Calu3 (cell line): ENCODE results near the gene TMPRSS5. TPM values are rescaled to one million over a fixed set of nuclear protein-coding genes. Genes with fewer than 3 reads are reported as not detected.
A peak's percentile ranks its signal among the peaks of the same experiment; 100 is the strongest.

Experiments used
- Bru-seq: library from RNA; stranded (reverse); fragments of 400-500 nt; gene quantifications from one replicate; lab custom pipeline; 2021; lab: Mats Ljungman, UMichigan
- BruChase-seq, 2 experiments: library from RNA; stranded (reverse); fragments of 400-500 nt; gene quantifications; one replicate each; lab custom pipeline; 2021; lab: Mats Ljungman, UMichigan
- BruUV-seq: library from RNA; stranded (reverse); fragments of 400-500 nt; replicated peaks from 2 replicates; lab custom pipeline; 2021; lab: Mats Ljungman, UMichigan
- CTCF ChIA-PET: fragments of 300-600 bp; sonication (Branson Sonifier 250); formaldehyde crosslinking; loops from one replicate; lab custom pipeline; 2022; ENCODE audit warnings: antibody characterized with exemption; lab: Charles Lee
- DNase-seq: peaks from one replicate; pipeline ENCODE4 v3.0.0; 2022
- H3K27ac Mint-ChIP-seq: one replicate; pipeline ENCODE4 v1.8.0; 2022; ENCODE audit warnings: mixed read lengths; ENCODE audit not compliant: unreplicated experiment
- H3K27me3 Mint-ChIP-seq: one replicate; pipeline ENCODE4 v1.8.0; 2022; ENCODE audit warnings: mixed read lengths; ENCODE audit not compliant: unreplicated experiment
- H3K36me3 Mint-ChIP-seq: one replicate; pipeline ENCODE4 v1.8.0; 2022; ENCODE audit warnings: mild to moderate bottlenecking, moderate library complexity, mixed read lengths; ENCODE audit not compliant: insufficient read depth, unreplicated experiment
- H3K4me1 Mint-ChIP-seq: one replicate; pipeline ENCODE4 v1.8.0; 2022; ENCODE audit warnings: mild to moderate bottlenecking, low read depth, mixed read lengths; ENCODE audit not compliant: unreplicated experiment
- H3K4me3 Mint-ChIP-seq: one replicate; pipeline ENCODE4 v1.8.0; 2022; ENCODE audit warnings: mild to moderate bottlenecking, low read depth, moderate library complexity, mixed read lengths; ENCODE audit not compliant: unreplicated experiment
- H3K9me3 Mint-ChIP-seq: one replicate; pipeline ENCODE4 v1.8.0; 2022; ENCODE audit warnings: low read depth, mixed read lengths; ENCODE audit not compliant: unreplicated experiment
- CTCF ChIP-seq: fragments of 200-600 bp; IDR thresholded peaks from one replicate; pipeline ENCODE4 v1.8.0; 2022; ENCODE audit warnings: antibody characterized with exemption; ENCODE audit not compliant: unreplicated experiment
- intact Hi-C: fragments of 100-400 bp; cut with micrococcal nuclease; formaldehyde crosslinking; loops from one replicate; pipeline ENCODE4 v1.10.0; 2022; ENCODE audit not compliant: unreplicated experiment
- long read RNA-seq: library from polyadenylated mRNA; stranded (forward); transcript quantifications from one replicate; pipeline ENCODE4 v2.0.0, GENCODE V29; 2022
- total RNA-seq: library from RNA; stranded (reverse); gene quantifications from 2 replicates; pipeline ENCODE4 v1.2.3, GENCODE V29; 2022

TMPRSS5 gene
- total RNA-seq (7.4 and 9.6 TPM in 2 replicates), Bru-seq, nascent RNA (percentile 59 among the genes with signal in this experiment), BruChase-seq, experiment 1, labeled RNA remaining after a 6-hour chase (percentile 66 among the genes with signal in this experiment), BruChase-seq, experiment 2, labeled RNA remaining after a 2-hour chase (percentile 79 among the genes with signal in this experiment)
- long read RNA-seq, partial matches to known transcripts = 2 of 6 reads
- long read RNA-seq, other reads (novel, unspliced or antisense) = 4 of 6 reads

- BruUV-seq = no TSS peak
- H3K4me3 Mint-ChIP-seq = peak within 1 kb of the TSS; percentile 64
- peak within 1 kb of the TSS; percentile 68 for H3K27ac Mint-ChIP-seq
- no peaks in the 10 kb centered on the region for H3K36me3 Mint-ChIP-seq
- no peak for TF ChIP-seq CTCF
- no peaks in the 10 kb centered on the region for H3K27me3 Mint-ChIP-seq
- intact Hi-C loops = no loop called here
- peaks cover 31% of the 10 kb centered on the region for H3K4me1 Mint-ChIP-seq
- peak; percentile 65 for DNase-seq
- H3K9me3 Mint-ChIP-seq = peaks cover 7% of the 10 kb centered on the region
- CTCF ChIA-PET = interaction anchor here (1.4 kb wide), 2 partner anchors 16 to 24 kb away, joined by 4 to 6 read pairs; no protein-coding TSS in a partner anchor
These were observed at the start of gene TMPRSS5 for GRCh38 chr11:113705871-113706655. TMPRSS5 (minus strand) TSS chr11:113706308; CDS start chr11:113706224, 84 bp downstream.

GRCh38 chr11:113752932-113753331 is 46.8 kb upstream of the TMPRSS5 start:
- intact Hi-C loops = no loop called here
- peaks cover 6% of the 10 kb centered on the region for H3K36me3 Mint-ChIP-seq
- no peak for DNase-seq
- H3K27ac Mint-ChIP-seq = no peak overlapping the region
- H3K4me3 Mint-ChIP-seq = no peak overlapping the region
- H3K9me3 Mint-ChIP-seq = no peaks in the 10 kb centered on the region
- no peaks in the 10 kb centered on the region for H3K27me3 Mint-ChIP-seq
- CTCF ChIA-PET = no interaction called here
- TF ChIP-seq CTCF = no peak
- no peaks in the 10 kb centered on the region for H3K4me1 Mint-ChIP-seq
- no TSS peak for BruUV-seq

GRCh38 chr11:113736323-113736722 is 30.2 kb upstream of the TMPRSS5 start:
- Mint-ChIP-seq H3K9me3 (no peaks in the 10 kb centered on the region), H3K36me3 (peaks cover 10% of the 10 kb centered on the region), H3K4me3 (no peak overlapping the region), H3K27ac (no peak overlapping the region), H3K4me1 (no peaks in the 10 kb centered on the region), H3K27me3 (no peaks in the 10 kb centered on the region)
- no peak for DNase-seq
- CTCF ChIA-PET = no interaction called here
- no peak for TF ChIP-seq CTCF
- intact Hi-C loops = no loop called here
- BruUV-seq = no TSS peak

- no peak for DNase-seq
- Mint-ChIP-seq H3K4me3 (no peak overlapping the region), H3K27ac (no peak overlapping the region), H3K27me3 (no peaks in the 10 kb centered on the region), H3K36me3 (peaks cover 5% of the 10 kb centered on the region), H3K9me3 (no peaks in the 10 kb centered on the region), H3K4me1 (peaks cover 15% of the 10 kb centered on the region)
- intact Hi-C loops = no loop called here
- no peak for TF ChIP-seq CTCF
- BruUV-seq = no TSS peak
- CTCF ChIA-PET = no interaction called here
These were observed 26.0 kb upstream of the TMPRSS5 start for GRCh38 chr11:113732092-113732491.
